Measurements from ENCODE around the gene RSKR.
"Not testable (repeated sequence)": the region's sequence is repeated elsewhere in the genome, so short reads cannot be mapped to it uniquely, and the experiment has no call there.

RSKR gene

DNA sequence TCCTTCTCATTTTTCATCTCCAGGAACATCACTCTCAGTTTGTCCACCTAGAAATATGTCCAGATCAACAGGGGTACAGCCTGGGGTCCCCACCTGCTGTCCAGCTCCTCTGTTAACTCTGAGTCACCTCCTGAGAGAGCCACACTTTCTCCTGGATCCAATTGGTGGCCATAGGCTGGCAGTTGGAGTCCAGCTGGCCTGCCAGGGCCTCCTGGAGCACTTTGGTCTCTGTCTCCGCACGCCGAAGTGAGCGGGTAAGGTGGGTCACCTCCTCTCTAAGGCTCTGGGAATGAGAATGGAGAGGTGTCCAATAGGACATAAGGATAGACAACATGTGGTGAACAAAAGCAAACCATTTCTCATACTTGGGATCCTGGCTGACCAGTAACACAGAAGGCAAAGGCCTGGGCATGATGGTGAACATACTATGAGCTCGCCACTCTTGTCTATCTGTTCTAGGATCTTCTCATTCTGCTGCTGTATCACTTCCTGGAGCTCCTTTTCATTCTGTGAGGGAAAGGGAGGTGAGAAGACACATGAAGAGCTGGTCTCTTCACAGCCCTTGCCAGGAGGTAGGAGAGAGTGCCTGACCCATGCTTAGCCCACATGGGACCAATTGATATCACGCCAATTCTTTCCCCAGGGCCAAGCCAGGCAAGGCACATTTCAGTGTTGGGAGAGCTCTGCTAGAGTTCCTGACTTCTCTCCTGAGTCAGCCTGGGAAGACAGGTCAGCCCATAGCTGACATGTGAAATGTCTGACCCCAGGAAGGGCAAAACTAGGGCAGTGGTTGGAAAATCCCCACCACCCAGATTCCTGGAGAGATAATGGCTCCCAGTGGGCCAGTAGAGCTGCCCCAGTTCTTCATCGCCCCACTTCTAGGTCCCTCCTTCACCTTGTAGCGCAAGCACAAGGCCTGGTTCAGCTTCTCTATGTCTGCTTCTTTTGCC lies 35.5 kb downstream of the RSKR start:
- no peak for DNase-seq (ENCODE audit: low read depth)

DNA sequence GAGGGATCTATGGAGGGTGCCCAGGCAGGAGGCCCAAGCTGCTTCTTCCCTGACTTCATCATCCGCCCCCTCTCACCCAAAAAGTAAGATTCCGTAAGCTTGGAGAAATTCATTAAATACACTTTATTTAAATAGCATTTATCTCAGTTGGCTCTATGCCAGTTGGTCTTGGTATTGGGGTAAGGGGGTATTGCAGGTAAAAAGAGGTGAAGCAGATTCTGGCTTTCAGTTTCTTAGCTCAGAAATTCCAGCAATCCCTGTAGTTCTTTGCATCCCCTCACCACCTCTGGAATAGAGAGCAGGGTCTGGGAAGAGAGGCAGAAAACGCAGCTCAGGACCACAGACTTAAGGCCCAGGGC lies 36.5 kb downstream of the RSKR start:
- no peak for DNase-seq (ENCODE audit: low read depth)

- peak; percentile 95 for DNase-seq (ENCODE audit: low read depth)
Measured at GRCh38 chr17:28576758-28577465, 37.1 kb downstream of the RSKR start, which contains the start of gene ALDOC. ALDOC (minus strand) TSS chr17:28576895; CDS start chr17:28575532, 1,363 bp downstream.

DNA sequence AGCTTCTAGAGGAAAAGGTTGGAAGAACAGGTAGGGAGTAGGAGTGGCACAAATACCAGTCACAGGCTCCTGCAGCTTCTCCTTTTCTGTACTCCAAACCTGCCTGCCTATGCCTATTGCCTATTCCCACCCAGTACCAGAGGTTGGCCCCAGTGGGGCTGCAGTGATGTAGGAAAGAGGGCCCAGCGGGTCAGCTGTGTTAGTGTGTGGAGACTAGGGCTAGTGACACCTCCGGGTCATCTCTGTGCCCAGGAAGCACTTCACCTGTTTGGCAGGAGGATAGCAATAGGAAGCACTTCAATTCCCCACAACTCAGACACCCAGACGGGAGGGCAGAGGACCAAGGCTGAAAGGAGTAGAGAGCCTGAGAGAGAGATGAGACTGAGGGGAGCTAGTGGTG lies 38.0 kb downstream of the RSKR start:
- DNase-seq (ENCODE audit: low read depth): not testable (repeated sequence)

- DNase-seq (ENCODE audit: low read depth): no peak
Measured at GRCh38 chr17:28575126-28575795, 38.7 kb downstream of the RSKR start.

- no peak for DNase-seq (ENCODE audit: low read depth)
Measured at GRCh38 chr17:28574526-28574925, 39.5 kb downstream of the RSKR start.

DNA sequence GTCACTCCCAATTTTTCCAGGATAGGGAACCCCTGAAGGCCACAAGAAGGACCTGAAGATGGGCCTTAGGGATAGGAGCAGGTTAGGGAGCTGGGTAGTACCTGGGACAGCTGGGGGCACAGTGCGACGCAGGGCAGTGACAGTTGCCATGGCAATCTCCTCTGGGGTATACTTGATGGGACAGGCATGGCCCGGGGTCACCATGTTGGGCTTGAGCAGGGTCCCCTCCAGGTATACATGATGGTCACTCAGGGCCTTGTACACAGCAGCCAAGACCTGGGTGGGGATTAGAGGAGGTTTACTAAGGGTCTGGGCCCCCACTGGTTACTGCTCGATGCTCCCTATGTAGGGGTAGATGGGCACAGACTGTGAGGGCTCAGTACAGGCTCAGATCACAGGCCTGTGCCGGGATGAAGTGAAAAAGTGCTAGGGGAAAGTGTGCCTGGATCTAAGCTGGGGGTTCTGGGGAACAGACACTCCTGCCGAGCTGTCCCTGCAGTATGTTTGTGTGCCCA lies 40.0 kb downstream of the RSKR start:
- DNase-seq (ENCODE audit: low read depth): no peak

DNA sequence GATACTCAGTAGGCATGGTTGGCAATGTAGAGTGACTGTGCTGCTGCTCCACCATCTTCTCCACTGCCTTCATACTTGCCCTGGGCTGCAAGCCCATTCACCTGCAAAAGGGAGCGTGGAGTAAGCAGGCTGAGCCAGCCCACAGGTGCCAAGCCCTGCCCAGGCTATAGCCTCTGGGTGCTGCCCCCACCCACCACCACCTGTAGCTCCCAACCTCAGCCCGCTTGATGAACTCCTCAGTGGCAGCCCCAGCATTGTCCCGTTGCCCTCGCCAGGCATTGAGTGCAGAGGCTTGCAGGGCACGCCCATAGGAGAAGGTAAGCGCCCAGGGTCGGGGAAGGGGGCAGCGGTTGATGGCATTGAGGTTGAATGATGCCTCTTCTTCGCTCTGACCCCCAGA lies 40.5 kb downstream of the RSKR start:
- DNase-seq (ENCODE audit: low read depth): no peak

DNA sequence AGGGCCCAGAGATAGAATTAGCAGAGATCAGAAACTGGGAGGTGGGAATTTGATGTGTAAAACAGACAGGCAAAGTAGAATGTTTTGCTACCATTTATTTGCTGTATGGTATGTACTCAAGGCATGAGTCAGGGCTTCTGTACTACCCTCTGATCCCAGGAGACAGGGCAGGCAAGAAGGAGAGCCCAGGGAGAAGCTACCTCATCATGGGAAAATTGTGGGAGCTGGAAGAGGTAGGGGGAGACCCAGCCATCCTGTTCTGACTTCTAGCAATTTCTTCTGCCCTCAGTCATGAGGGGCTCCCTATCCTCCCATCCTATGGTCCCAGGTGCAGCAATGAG lies 41.0 kb downstream of the RSKR start:
- DNase-seq (ENCODE audit: low read depth): no peak

DNA sequence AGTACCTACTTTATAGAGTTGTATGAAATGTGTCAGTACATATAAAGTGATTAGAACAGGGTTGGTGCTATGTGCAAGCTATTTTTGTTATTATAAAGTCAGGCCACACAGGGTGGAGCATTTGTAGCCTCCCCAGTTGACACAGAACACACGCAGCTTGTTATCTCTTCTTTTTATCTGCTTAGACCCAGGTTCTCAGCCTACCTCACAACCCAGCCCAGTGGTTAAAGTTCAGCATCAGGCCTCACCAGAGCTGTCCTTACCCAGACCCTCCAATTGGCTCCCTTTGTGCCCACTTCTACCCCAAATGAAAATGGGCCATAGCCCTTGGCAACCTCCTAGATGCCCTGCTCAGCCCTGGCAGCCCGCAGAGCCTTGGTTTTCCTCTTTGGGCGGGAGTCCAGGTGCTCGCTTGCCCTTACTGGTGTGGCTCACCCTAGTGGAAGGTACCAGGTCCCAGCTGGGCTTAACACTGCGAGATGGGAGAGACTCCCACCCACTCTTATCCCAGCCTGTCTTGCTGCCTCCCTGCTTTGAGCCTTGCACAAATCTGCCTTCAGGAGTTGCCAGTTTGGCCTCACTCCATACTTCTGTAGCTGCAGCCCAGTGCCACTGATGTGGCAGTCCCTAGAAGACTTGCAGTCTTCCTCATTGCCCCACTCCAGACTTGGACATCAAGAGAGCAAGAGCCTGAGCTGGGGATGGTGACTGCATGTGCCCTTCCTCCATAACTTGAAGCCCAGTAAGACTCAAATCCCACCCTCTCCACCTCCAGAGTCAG lies 41.5 kb downstream of the RSKR start:
- DNase-seq (ENCODE audit: low read depth): no peak

- DNase-seq (ENCODE audit: low read depth): peak; percentile 79
Measured at GRCh38 chr17:28571361-28572122, 42.4 kb downstream of the RSKR start, which contains the start of gene PIGS. PIGS (minus strand) TSS chr17:28571524; CDS start chr17:28571496, 28 bp downstream.

GRCh38 chr17:28570716-28571360 lies 43.1 kb downstream of the RSKR start:
- DNase-seq (ENCODE audit: low read depth): peak; percentile 32

GRCh38 chr17:28569446-28569845 lies 44.5 kb downstream of the RSKR start:
- DNase-seq (ENCODE audit: low read depth): no peak

DNA sequence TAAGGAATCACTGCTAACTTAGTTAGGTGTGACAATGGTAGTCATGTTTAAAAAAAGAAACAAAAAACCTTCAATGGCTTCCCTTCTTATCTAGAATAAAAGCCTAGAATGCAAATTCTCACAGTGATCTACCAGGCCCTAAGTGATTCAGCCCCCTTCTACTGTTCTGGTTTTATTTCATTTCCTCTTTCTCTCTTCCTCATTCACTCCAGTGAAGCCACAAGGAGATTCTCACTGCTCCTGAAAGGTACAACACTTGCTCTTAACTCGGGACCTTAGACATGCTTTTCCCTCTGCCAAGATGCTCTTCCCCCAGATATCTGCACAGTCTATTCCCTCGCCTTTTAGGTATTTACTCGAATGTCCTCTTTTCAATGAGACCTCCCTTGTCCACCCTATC lies 46.4 kb downstream of the RSKR start:
- DNase-seq (ENCODE audit: low read depth): no peak

DNA sequence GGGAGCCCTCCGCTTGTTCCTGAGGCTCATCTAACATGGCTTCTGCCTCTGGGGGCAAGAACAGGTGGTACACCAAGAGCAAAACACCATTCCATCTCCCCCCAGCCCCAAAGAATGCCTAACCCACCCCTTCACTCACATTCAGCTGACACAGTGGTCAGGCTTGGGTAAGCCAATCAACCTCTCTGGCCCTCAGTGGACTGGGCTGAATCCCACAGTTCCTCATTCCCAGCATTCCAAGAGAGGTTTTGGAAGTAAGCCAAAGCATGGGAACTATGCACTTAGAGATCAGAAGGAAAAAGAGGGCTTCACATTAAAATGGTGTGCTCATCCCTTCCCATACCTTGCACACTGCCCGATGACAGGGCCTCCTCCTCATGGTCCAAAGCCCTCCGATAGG lies 50.5 kb downstream of the RSKR start:
- no peak for DNase-seq (ENCODE audit: low read depth)

All from stimulated activated CD8-positive, alpha-beta memory T cell treated with anti-CD3 and anti-CD28 coated beads, Interleukin-15, amount 100 ng/mL, for 24 hours (primary cell).